Calu3 (cell line): ENCODE data around the gene ADGRE2. TPM values are rescaled to one million over a fixed set of nuclear protein-coding genes. Genes with fewer than 3 reads are reported as not detected.

Experiments
- BruUV-seq: library from RNA; stranded (reverse); fragments of 400-500 nt; replicated peaks from 2 replicates; lab custom pipeline; 2021; lab: Mats Ljungman, UMichigan
- CTCF ChIA-PET: fragments of 300-600 bp; sonication (Branson Sonifier 250); formaldehyde crosslinking; loops from one replicate; lab custom pipeline; 2022; ENCODE audit warnings: antibody characterized with exemption; lab: Charles Lee
- DNase-seq: peaks from one replicate; pipeline ENCODE4 v3.0.0; 2022
- H3K27ac Mint-ChIP-seq: one replicate; pipeline ENCODE4 v1.8.0; 2022; ENCODE audit warnings: mixed read lengths; ENCODE audit not compliant: unreplicated experiment
- H3K27me3 Mint-ChIP-seq: one replicate; pipeline ENCODE4 v1.8.0; 2022; ENCODE audit warnings: mixed read lengths; ENCODE audit not compliant: unreplicated experiment
- H3K36me3 Mint-ChIP-seq: one replicate; pipeline ENCODE4 v1.8.0; 2022; ENCODE audit warnings: mild to moderate bottlenecking, moderate library complexity, mixed read lengths; ENCODE audit not compliant: insufficient read depth, unreplicated experiment
- H3K4me1 Mint-ChIP-seq: one replicate; pipeline ENCODE4 v1.8.0; 2022; ENCODE audit warnings: mild to moderate bottlenecking, low read depth, mixed read lengths; ENCODE audit not compliant: unreplicated experiment
- H3K4me3 Mint-ChIP-seq: one replicate; pipeline ENCODE4 v1.8.0; 2022; ENCODE audit warnings: mild to moderate bottlenecking, low read depth, moderate library complexity, mixed read lengths; ENCODE audit not compliant: unreplicated experiment
- H3K9me3 Mint-ChIP-seq: one replicate; pipeline ENCODE4 v1.8.0; 2022; ENCODE audit warnings: low read depth, mixed read lengths; ENCODE audit not compliant: unreplicated experiment
- intact Hi-C: fragments of 100-400 bp; cut with micrococcal nuclease; formaldehyde crosslinking; loops from one replicate; pipeline ENCODE4 v1.10.0; 2022; ENCODE audit not compliant: unreplicated experiment
- total RNA-seq: library from RNA; stranded (reverse); gene quantifications from 2 replicates; pipeline ENCODE4 v1.2.3, GENCODE V29; 2022
- TF ChIP-seq, protein P1 (sequence below): fragments of 200-600 bp; IDR thresholded peaks from one replicate; pipeline ENCODE4 v1.8.0; 2022; ENCODE audit warnings: antibody characterized with exemption; ENCODE audit not compliant: unreplicated experiment

Gene ADGRE2
- total RNA-seq, 1 experiment from 2014 or later: not detected

DNA sequence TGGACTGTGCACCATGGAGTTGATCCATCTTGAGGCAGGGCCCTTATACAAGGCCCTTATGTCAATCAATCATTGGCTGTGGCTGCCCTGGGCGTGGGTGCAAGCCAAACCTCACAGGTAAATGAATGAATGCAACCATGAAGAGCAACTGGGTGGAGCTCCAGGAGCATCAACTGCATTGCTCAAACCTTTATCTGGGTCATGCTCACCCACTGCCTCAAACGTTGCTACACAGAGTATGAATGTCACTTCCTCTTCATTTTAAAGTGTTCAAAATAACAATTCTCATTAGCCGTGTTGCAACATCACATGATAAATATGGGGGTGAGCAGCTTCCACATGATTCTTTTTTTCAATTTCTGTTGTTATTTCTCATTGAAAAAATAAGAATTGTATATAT is 94.9 kb downstream of the ADGRE2 start:
- TF ChIP-seq, protein P1, sequence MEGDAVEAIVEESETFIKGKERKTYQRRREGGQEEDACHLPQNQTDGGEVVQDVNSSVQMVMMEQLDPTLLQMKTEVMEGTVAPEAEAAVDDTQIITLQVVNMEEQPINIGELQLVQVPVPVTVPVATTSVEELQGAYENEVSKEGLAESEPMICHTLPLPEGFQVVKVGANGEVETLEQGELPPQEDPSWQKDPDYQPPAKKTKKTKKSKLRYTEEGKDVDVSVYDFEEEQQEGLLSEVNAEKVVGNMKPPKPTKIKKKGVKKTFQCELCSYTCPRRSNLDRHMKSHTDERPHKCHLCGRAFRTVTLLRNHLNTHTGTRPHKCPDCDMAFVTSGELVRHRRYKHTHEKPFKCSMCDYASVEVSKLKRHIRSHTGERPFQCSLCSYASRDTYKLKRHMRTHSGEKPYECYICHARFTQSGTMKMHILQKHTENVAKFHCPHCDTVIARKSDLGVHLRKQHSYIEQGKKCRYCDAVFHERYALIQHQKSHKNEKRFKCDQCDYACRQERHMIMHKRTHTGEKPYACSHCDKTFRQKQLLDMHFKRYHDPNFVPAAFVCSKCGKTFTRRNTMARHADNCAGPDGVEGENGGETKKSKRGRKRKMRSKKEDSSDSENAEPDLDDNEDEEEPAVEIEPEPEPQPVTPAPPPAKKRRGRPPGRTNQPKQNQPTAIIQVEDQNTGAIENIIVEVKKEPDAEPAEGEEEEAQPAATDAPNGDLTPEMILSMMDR: no peak
- DNase-seq: no peak
- peaks cover 21% of the 10 kb centered on the region for H3K27me3 Mint-ChIP-seq
- no peaks in the 10 kb centered on the region for H3K4me1 Mint-ChIP-seq
- no TSS peak for BruUV-seq
- CTCF ChIA-PET: no interaction called here
- no peak overlapping the region for H3K27ac Mint-ChIP-seq
- no peaks in the 10 kb centered on the region for H3K36me3 Mint-ChIP-seq
- H3K9me3 Mint-ChIP-seq: no peaks in the 10 kb centered on the region
- intact Hi-C loops: no loop called here
- H3K4me3 Mint-ChIP-seq: no peak overlapping the region

Other genes starting within 250 kb of the ADGRE2 start
- gene TECR, start 249.0 kb downstream of the ADGRE2 start, total RNA-seq: 136 and 162 TPM in 2 replicates
- 107 and 111 TPM in 2 replicates for gene NDUFB7, start 206.5 kb downstream of the ADGRE2 start, total RNA-seq
- not detected in 2 replicates for gene CLEC17A, start 195.5 kb downstream of the ADGRE2 start, total RNA-seq
- not detected in 2 replicates for gene ADGRE3, start 103.7 kb downstream of the ADGRE2 start, total RNA-seq
- gene ZNF333, start 88.5 kb downstream of the ADGRE2 start, total RNA-seq: 5.1 and 5.8 TPM in 2 replicates
- not detected in 2 replicates for gene OR7A5, start 56.6 kb upstream of the ADGRE2 start, total RNA-seq
- gene OR7C1, start 56.6 kb upstream of the ADGRE2 start, total RNA-seq: not detected in 2 replicates
- gene OR7A10, start 70.4 kb upstream of the ADGRE2 start, total RNA-seq: not detected in 2 replicates
- not detected in 2 replicates for gene OR7A17, start 107.6 kb upstream of the ADGRE2 start, total RNA-seq
- not detected in 2 replicates for gene OR7C2, start 162.9 kb upstream of the ADGRE2 start, total RNA-seq
- gene SLC1A6, start 201.3 kb upstream of the ADGRE2 start, total RNA-seq: not detected in 2 replicates